Measurements from ENCODE around the gene EHMT1. TPM values are rescaled to one million over a fixed set of nuclear protein-coding genes. Genes with fewer than 3 reads are reported as not detected.

The EHMT1 gene
- total RNA-seq, 1 donor, result 43.6 TPM

DNA sequence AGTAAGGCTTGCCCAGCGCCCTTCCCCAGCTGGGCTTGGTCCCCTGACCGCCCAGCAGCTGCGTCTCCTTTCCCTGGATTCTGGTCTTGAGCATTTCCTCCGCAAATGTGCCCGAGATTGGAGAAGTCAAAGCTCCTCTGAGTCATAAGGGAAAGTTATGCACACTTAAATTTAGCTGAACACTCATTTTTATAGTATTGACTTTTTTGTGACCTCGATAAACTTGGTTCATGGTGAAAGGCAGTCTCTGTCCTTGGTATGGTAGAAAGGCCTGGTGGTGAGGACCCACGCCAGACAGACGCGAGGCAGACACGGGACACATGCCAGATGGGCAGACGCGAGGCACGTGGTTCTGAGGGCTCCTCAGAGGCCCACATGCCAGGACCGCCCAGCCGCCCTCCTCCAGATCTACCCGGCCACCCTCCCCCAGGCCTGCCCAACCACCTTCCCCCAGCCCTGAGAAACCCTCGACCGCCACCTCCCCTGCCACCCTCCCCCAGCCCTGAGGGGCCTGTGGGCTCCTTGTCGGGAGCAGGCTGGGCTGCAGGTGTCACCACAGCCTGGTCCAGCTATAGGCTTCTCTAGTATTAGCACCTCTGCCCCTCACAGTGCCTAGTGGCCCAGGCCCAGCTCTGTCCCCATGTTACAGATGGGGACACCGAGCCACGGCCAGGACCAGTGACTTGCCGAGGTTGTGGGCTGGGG is 197.9 kb downstream of the EHMT1 start:
- no peak overlapping the region for H3K4me3 ChIP-seq (ENCODE audit: low read depth, low read length)
- DNase-seq (ENCODE audit: low read depth), result no peak
- TF ChIP-seq, protein P1, sequence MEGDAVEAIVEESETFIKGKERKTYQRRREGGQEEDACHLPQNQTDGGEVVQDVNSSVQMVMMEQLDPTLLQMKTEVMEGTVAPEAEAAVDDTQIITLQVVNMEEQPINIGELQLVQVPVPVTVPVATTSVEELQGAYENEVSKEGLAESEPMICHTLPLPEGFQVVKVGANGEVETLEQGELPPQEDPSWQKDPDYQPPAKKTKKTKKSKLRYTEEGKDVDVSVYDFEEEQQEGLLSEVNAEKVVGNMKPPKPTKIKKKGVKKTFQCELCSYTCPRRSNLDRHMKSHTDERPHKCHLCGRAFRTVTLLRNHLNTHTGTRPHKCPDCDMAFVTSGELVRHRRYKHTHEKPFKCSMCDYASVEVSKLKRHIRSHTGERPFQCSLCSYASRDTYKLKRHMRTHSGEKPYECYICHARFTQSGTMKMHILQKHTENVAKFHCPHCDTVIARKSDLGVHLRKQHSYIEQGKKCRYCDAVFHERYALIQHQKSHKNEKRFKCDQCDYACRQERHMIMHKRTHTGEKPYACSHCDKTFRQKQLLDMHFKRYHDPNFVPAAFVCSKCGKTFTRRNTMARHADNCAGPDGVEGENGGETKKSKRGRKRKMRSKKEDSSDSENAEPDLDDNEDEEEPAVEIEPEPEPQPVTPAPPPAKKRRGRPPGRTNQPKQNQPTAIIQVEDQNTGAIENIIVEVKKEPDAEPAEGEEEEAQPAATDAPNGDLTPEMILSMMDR (IDR thresholded peaks at IDR 0.05; ENCODE audit: insufficient read depth, low read depth, low read length), result no peak

DNA sequence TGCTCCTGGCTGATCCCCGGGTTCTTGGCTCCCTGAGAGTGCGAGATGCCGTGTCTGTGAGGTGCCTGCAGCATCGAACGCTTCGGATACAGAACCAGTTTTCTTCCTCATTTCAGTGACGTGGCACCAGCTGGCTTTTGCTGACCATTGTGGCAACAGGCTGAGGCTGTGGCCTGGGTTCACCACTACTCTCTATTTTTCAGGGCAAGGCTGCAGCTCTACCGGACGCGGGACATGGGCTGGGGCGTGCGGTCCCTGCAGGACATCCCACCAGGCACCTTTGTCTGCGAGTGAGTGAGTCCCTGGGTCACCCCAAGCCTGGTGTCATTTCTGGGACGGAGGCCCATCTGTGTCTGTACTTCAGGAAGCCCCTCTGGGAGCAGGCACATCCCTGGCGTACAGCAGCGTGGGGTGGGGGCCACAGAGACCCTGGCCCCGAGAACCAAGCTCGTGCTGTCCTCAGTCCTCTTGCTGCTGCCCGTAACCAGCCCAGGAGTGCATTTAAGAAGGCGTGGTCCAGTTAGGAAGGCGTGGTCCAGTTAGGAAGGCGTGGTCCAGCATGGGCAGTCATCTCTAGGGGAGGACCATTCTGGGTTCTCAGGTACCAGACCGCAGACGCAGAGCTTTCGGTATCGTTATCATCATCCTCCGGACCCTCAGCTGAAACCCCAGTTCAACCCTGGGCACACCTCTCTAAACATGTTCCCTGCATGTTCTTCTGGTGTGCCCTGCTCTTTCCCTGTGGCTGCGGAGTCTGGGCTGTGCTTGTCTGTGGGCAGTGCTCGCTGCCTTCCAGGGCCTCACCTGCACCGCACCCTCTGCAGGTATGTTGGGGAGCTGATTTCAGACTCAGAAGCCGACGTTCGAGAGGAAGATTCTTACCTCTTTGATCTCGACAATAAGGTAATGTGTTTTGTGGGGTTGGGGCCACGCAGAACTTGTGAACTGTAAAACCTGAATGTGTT is 198.7 kb downstream of the EHMT1 start:
- H3K4me3 ChIP-seq (ENCODE audit: low read depth, low read length), result no peak overlapping the region
- TF ChIP-seq, protein P1 (IDR thresholded peaks at IDR 0.05; ENCODE audit: insufficient read depth, low read depth, low read length), result no peak

DNA sequence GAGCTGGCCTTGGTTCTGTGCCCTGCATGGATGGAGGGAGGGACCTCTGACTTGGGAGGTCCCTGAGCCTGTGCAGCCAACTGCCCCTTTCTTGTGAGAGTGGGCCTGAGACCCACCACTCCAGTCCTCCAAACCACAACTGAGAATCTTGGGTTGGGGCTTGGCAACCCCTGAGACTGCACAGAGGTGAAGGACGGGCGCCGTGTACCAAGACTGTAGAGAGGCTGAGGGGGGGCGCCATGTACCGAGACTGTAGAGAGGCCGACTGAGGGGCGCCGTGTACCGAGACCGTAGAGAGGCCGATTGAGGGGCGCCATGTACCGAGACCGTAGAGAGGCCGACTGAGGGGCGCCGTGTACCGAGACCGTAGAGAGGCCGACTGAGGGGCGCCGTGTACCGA is 199.5 kb downstream of the EHMT1 start:
- H3K4me3 ChIP-seq (ENCODE audit: low read depth, low read length), result no peak overlapping the region
- no peak for DNase-seq (ENCODE audit: low read depth)
- TF ChIP-seq, protein P1 (IDR thresholded peaks at IDR 0.05; ENCODE audit: insufficient read depth, low read depth, low read length), result no peak

More for the DNA sequence above, 198.7 kb downstream of the EHMT1 start:
- no peak for DNase-seq (ENCODE audit: low read depth)

DNA sequence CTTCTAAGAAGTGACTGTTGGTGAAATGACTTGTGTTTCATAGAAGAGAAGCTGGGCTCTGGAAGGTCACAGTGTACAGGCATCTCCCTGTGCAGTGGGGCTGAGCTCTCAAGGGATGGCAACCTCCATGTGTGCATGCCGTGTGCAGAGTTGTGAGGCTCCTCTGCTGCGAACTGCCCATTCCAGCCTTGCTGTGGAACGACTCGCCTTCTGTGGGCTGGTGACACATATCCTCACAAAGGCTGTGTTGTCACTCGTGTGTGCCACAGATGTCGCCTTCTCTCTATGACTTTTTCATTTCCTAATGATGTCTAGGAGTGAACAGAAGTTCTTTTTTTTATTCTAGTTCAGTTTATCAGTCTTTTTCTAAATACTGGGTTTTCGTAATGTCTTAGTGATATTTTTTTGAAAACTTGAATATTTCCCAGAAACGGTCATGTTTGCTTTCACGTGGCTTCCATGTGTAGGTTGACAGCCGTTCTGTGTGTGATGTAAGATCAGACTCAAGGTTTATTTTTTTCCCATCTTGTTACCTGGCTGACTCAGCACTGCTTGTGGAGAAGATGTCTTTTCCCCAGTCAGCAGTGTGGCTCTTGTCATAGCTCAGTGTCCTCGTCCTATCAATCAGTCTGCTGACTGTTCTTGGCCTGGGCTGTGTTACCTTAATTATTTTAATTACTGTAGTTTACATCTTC is 201.5 kb downstream of the EHMT1 start:
- H3K4me3 ChIP-seq (ENCODE audit: low read depth, low read length), result no peak overlapping the region
- DNase-seq (ENCODE audit: low read depth), result no peak
- TF ChIP-seq, protein P1 (IDR thresholded peaks at IDR 0.05; ENCODE audit: insufficient read depth, low read depth, low read length), result no peak

DNA sequence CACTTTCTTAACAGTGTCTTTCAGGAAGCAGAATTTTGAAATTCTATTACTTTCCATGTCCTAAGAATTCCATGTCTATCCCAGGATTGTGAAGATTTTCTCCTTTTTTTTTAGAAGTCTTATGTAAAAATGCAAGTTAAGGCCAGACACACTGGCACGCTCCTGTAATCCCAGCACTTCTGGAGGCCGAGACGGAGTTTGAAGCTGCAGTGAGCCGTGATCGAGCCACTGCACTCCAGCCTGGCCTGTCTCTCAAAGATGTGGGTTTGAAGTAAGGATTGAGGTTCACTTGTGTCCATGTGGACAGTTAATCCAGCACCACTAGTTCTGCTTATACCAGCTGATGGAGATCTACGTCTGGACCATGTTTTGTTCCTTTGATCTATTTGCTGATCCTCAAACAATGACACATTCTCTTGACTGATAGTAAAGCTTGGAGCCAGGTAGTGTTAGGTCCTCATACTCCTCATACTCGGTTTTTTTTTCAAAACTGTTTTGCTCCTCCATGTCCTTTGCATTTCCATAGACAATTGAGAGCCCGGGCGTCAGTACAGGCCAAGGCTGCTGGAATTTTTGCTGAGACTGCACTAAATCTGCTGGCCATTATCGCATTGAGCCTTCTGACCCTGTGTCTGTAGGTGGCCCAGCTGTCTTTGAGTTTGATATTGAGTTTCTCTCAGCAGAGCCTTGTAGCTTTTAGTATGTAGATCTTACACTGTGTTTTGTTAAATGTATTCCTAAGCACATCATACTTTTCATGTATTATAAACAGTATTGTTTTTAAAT is 205.4 kb downstream of the EHMT1 start:
- DNase-seq (ENCODE audit: low read depth), result no peak
- TF ChIP-seq, protein P1 (IDR thresholded peaks at IDR 0.05; ENCODE audit: insufficient read depth, low read depth, low read length), result no peak
- H3K4me3 ChIP-seq (ENCODE audit: low read depth, low read length), result no peak overlapping the region
